NCI-H1436 (cell line): ENCODE data around the gene CXADR.

Source experiments
- DNase-seq: peaks from one replicate; lab custom pipeline; 2025; lab: John Stamatoyannopoulos, UW

The CXADR gene

DNA sequence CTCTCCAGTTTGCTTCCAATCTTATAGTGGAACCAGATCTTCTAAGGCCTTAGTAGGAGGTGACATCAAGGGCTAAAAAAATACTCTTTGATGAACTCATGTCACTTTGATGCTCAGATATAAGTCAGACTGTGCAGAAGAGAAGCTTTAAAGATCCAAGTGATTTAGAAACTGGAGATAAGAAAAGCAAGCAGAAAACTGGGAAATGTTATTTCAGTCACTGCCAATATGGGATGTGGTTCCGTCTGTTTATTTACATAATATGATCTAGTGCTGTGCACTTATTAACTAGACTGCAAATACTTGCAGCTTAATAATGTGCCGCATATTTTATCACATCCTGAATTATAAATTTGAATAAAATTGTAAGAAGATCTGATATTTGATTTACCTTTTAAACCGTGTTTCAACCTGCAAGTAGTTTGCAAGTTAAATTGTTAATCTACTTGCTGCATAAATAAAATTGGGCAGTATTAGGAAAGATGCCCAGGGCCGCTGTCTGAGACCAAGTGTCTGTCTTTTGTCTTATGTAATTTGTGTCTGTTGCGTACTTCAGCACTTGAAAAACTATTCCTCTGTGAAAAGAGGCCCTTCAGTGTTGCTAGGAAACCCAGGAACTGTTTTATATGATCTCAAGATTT lies 29.6 kb downstream of the CXADR start:
- DNase-seq, result no peak

DNA sequence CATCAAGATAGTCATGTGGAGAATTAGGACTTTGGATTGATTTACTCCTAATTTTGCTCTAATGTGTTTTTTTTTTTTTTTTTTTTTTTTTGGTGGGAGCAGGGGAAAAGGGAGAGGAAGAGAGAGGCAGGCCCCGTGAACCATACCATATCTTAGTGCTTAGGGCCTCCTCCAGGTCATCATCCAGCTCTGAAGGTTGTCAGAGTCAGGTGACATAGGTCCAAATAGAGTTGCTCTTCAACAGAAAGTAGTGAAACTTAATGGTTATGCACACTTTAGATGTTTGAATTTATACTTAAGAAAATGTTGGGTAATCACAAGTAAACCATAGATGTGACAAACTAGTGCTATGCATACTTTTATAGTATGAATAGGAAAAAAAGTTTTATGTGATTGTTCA lies 32.2 kb downstream of the CXADR start:
- no peak for DNase-seq

GRCh38 chr21:17548262-17548661 lies 35.4 kb downstream of the CXADR start:
- DNase-seq, result no peak

GRCh38 chr21:17550671-17551308 lies 37.9 kb downstream of the CXADR start:
- no peak for DNase-seq

DNA sequence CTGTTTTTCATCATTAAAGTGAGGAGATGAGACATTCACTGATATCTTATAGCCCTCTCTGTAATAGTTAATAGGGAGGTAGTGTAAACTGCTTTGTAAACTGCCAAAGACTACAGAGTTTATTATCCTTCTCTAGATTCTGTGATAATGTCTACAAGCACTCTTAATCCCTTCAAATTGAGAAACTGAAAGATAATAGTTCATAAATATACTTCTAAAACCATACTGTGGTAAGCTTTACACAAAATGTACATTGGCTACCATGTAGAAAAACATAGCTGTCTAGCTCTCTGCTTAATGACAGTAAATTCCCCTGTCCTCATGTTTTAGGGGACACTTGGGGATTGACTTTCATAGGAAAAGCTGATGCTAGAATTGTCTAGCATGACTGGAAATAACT lies 39.6 kb downstream of the CXADR start:
- DNase-seq, result no peak

DNA sequence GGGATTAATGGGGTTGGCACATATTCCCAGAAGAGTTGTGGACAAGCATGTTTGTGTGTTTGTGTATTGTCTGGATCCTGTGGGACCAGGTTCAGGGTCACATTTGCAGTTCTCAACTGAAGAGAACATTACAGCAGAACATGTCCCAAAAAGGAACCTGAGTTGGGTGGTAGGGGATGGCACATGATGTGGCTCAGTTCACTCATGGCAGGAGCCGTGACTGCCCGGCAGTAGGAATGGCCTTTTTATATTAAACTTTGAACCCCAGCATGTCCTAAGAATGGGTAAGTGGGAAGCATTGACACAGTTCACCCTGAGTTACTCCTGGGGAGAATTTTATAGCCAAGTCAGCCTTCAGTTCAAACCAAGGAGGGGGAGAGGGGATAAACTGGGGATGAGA lies 41.3 kb downstream of the CXADR start:
- DNase-seq, result no peak

- no peak for DNase-seq
Measured at GRCh38 chr21:17554679-17555465, 42.0 kb downstream of the CXADR start.

GRCh38 chr21:17560377-17561025 lies 47.7 kb downstream of the CXADR start:
- DNase-seq, result no peak

DNA sequence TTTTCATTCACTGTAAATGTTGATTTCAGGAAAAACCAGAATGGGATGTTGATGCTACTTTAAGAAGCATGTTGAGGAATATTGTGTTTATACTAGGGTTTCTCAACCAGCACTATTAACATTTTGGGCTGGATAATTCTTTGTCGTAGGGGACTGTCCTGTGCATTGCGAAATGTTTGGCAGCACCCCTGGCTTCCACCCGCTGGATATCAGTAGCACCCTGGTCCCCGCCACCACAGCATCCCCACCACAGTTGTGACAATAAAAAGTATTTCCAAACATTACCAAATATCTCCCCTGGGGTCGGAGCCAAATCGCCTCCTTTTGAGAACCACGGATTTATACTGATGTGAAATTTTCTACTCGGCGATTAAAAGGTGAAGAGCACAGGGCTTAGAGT lies 57.9 kb downstream of the CXADR start:
- no peak for DNase-seq

DNA sequence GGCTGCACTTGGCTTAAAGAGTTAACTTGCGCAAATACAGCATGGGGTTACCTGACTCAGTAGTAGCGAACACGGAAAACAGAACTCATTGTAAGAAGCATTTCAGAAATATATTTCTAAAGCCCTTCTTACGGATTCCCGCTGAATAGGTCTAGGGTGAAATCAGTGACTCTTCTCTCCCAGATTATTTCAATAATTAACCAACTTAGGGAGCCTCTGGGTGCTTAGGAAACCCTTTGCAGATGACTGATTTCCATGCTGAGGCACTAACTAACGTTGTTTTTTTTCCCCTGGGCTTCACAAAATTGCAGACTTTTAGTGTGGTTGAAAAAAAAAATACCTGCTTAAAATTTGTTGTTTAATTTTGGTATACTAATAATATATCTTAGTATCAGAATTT lies 59.6 kb downstream of the CXADR start:
- no peak for DNase-seq

GRCh38 chr21:17575076-17575475 lies 62.2 kb downstream of the CXADR start:
- no peak for DNase-seq

GRCh38 chr21:17576080-17576835 lies 63.4 kb downstream of the CXADR start:
- no peak for DNase-seq

DNA sequence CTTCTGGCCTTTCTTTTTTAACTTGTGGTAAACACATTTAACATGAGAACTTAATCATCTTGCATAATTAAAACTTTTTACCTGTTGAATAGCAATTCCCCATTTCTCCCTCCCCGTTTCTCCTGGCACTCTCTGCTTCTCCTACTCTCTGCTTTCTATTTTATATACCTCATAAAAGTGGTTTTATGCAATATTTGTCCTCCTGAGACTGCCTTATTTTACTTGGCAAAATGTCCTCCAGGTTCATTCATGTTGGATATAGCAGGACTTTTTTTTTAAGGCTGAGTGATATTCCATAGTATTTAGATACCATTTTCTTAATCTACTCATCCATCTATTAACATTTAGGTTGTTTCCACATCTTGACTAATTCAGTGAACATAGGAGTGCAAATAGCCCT lies 64.9 kb downstream of the CXADR start:
- no peak for DNase-seq

- DNase-seq, result no peak
Measured at GRCh38 chr21:17578162-17578561, 65.3 kb downstream of the CXADR start.

- no peak for DNase-seq
Measured at GRCh38 chr21:17578876-17579275, 66.0 kb downstream of the CXADR start.

DNA sequence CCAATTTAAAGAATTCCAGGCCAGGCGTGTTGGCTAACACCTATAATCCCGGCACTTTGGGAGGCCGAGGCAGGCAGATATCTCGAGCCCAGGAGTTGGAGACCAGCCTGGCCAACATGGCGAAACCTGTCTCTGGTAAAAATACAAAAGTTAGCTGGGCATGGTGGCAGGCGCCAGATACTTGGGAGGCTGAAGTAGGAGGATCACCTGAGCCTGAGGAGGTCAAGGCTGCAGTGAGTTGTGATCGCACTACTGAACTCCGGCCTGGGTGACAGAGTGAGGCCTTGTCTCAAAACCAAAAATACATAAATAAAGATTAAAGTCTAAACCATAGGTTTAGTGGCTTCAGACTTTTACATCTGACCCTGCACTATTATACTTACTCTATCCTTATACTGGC lies 67.5 kb downstream of the CXADR start:
- no peak for DNase-seq

DNA sequence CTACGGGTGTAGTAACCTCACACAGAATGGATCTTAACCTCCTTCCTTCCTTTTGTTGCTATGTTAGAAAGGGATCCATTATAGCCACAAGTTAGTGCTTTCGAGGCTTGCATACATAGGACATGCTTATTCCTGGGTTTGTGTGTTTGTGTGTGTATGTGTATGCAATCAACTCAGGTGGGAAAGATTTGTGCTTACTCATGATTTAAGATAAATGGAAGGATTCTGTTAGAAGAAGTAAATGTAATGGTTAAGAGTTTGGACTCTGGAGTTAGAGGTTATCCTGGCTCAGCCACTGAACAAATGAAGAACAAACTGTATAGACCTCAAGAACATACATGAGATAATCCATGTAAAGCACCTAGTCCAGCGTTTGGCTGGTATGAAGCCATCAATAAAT lies 71.1 kb downstream of the CXADR start:
- no peak for DNase-seq

DNA sequence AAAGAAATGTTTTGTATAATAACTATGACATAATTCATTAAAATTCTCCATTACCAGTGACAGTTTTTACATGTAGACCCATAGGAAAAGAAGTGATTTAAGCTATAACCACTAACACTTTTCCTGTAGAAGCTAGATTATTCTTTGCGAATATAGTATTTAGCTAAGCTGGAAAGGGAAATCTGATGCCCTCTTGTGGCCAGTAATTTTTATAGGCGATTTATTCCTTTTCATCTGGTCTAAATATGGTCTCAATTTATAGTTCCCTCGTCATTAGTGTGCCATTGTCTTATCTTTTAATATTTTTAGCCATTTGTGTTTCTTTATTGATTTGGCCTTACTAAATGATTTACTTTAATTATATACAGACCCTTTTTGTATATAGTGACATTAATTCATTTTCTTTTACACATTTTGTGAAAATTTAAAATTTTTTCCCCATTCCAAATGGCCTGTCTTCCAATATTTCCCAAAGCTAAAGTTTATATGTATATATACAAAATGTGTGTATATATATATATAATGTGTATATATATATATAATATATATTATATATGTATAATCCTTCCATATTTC lies 73.1 kb downstream of the CXADR start:
- DNase-seq, result peak; percentile 25

DNA sequence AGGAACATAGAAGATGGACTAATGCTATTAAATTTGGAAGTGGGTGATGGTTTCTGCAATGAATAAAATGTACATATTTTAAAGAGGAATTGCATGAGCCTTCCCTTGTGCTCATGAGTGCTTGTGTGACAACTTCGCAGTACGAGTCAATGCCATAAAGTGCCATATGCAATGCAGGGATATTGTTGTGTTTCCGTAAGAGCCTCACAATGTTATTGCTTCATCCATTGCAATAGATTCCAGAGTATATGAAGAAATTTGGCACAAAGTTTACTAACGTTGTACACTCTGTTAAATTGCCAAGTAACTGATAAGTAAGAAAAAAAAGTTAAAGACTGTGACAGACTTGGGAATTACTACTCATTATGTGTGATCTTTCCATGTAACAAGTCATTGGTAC lies 77.6 kb downstream of the CXADR start:
- no peak for DNase-seq

GRCh38 chr21:17597680-17598079 lies 84.8 kb downstream of the CXADR start:
- DNase-seq, result no peak

GRCh38 chr21:17598437-17598836 lies 85.6 kb downstream of the CXADR start:
- no peak for DNase-seq

- DNase-seq, result no peak
Measured at GRCh38 chr21:17602874-17603273, 90.0 kb downstream of the CXADR start.
